Measurements from ENCODE around the gene GAB3. TPM values are rescaled to one million over a fixed set of nuclear protein-coding genes. Genes with fewer than 3 reads are reported as not detected.
A peak's percentile ranks its signal among the peaks of the same experiment; 100 is the strongest.
"Not testable (repeated sequence)": the region's sequence is repeated elsewhere in the genome, so short reads cannot be mapped to it uniquely, and the experiment has no call there.

Gene GAB3
- total and polyA plus RNA-seq, 8 donors = 0.58 to 11.0 (median 1.7) TPM; not detected in 1

- WGBS, 5 donors = 63 to 93% (median 83%) methylated on average over 1 of the region's 1 CpG
- Histone ChIP-seq H3K9me3 (peaks cover 0 to 1% (median 0%) of the 10 kb centered on the region in 4 donors), H3K27ac (no peak overlapping the region), H3K27me3 (no peaks in the 10 kb centered on the region), H3K4me3 (no peak overlapping the region), H3K4me1 (no peaks in the 10 kb centered on the region), H3K36me3 (peaks cover 0 to 29% (median 7%) of the 10 kb centered on the region in 4 donors)
- TF ChIP-seq EP300 (IDR thresholded peaks at IDR 0.05) = no peak
- no peak for TF ChIP-seq CTCF (IDR thresholded peaks at IDR 0.05)
- no peak for TF ChIP-seq POLR2AphosphoS5 (IDR thresholded peaks at IDR 0.05)
- no peak for TF ChIP-seq POLR2A (IDR thresholded peaks at IDR 0.05)
- intact Hi-C loops (cut with DNase I; ENCODE audit: low total_unique reads) = no loop called here
- DNase-seq = no peak
These were observed 54.2 kb downstream of the GAB3 start for GRCh38 chrX:154696676-154697045.

GRCh38 chrX:154695911-154696675 is 54.8 kb downstream of the GAB3 start:
- no peaks in the 10 kb centered on the region for H3K4me1 ChIP-seq
- H3K4me3 ChIP-seq = no peak overlapping the region
- intact Hi-C loops (cut with DNase I; ENCODE audit: low total_unique reads) = no loop called here
- DNase-seq = peak in 1 of 2 donors; percentile 36
- TF ChIP-seq EP300 (IDR thresholded peaks at IDR 0.05) (no peak), CTCF (IDR thresholded peaks at IDR 0.05) (no peak), POLR2A (IDR thresholded peaks at IDR 0.05) (no peak), POLR2AphosphoS5 (IDR thresholded peaks at IDR 0.05) (no peak)
- 66 to 81% (median 75%) methylated on average over 8 of the region's 8 CpGs for WGBS, 5 donors
- peaks cover 0 to 4% (median 0%) of the 10 kb centered on the region in 4 donors for H3K9me3 ChIP-seq
- H3K27ac ChIP-seq = no peak overlapping the region
- peaks cover 0 to 29% (median 7%) of the 10 kb centered on the region in 4 donors for H3K36me3 ChIP-seq
- no peaks in the 10 kb centered on the region for H3K27me3 ChIP-seq

GRCh38 chrX:154693394-154693793 is 57.5 kb downstream of the GAB3 start:
- intact Hi-C loops (cut with DNase I; ENCODE audit: low total_unique reads) = no loop called here
- Histone ChIP-seq H3K4me3 (no peak overlapping the region), H3K9me3 (peaks cover 0 to 6% (median 0%) of the 10 kb centered on the region in 4 donors), H3K27ac (no peak overlapping the region), H3K36me3 (peaks cover 0 to 18% (median under 1%) of the 10 kb centered on the region in 4 donors), H3K4me1 (no peaks in the 10 kb centered on the region), H3K27me3 (no peaks in the 10 kb centered on the region)
- WGBS, 5 donors = 84 to 96% (median 91%) methylated on average over 3 of the region's 3 CpGs
- TF ChIP-seq POLR2A (IDR thresholded peaks at IDR 0.05) (no peak), CTCF (IDR thresholded peaks at IDR 0.05) (no peak), EP300 (IDR thresholded peaks at IDR 0.05) (no peak), POLR2AphosphoS5 (IDR thresholded peaks at IDR 0.05) (no peak)
- no peak for DNase-seq

GRCh38 chrX:154690438-154690837 is 60.4 kb downstream of the GAB3 start:
- H3K27ac ChIP-seq; H3K4me1 ChIP-seq; H3K27me3 ChIP-seq; H3K36me3 ChIP-seq; DNase-seq; intact Hi-C loops (cut with DNase I; ENCODE audit: low total_unique reads); H3K4me3 ChIP-seq: not testable (repeated sequence)
- H3K9me3 ChIP-seq = peaks cover 0 to 20% (median 0%) of the 10 kb centered on the region in 4 donors
- WGBS, 5 donors = 83 to 90% (median 86%) methylated on average over 2 of the region's 2 CpGs

- H3K4me1 ChIP-seq; DNase-seq; H3K27me3 ChIP-seq; H3K36me3 ChIP-seq; H3K4me3 ChIP-seq; H3K27ac ChIP-seq; intact Hi-C loops (cut with DNase I; ENCODE audit: low total_unique reads): not testable (repeated sequence)
- H3K9me3 ChIP-seq = peaks cover 0 to 37% (median 19%) of the 10 kb centered on the region in 4 donors
These were observed 78.8 kb downstream of the GAB3 start for GRCh38 chrX:154672084-154672483.

GRCh38 chrX:154670848-154671247 is 80.0 kb downstream of the GAB3 start:
- DNase-seq; H3K27me3 ChIP-seq; intact Hi-C loops (cut with DNase I; ENCODE audit: low total_unique reads); H3K4me1 ChIP-seq; H3K4me3 ChIP-seq; H3K27ac ChIP-seq; H3K36me3 ChIP-seq: not testable (repeated sequence)
- WGBS, 5 donors = 51 to 83% (median 70%) methylated on average over 7 to 8 of the region's 8 CpGs
- peaks cover 0 to 37% (median 19%) of the 10 kb centered on the region in 4 donors for H3K9me3 ChIP-seq

Measured in stomach (tissue), 9 donors.